Common myeloid progenitor, CD34-positive (primary cell): Measurements from ENCODE around the gene HLA-DRB1.

Experiments
- CTCF ChIA-PET: fragments of 350-600 bp; sonication (Branson Sonifier 250); formaldehyde crosslinking; loops from one replicate; lab custom pipeline; 2021; ENCODE audit warnings: antibody characterized with exemption; lab: Charles Lee
- POLR2A ChIA-PET: fragments of 350-600 bp; sonication (Branson Sonifier 250); formaldehyde crosslinking; loops from one replicate; lab custom pipeline; 2021; ENCODE audit warnings: antibody characterized with exemption; lab: Charles Lee
- DNase-seq, 3 donors: peaks; one replicate each; pipeline versions ENCODE4 v3.0.0 to v3.0.0-alpha.2; 2013
- H3K27ac ChIP-seq, 2 experiments: 1 replicate in 1 of 2; 2 replicates in 1 of 2; pipeline ENCODE4 v1.7.0; 2013; ENCODE audit warnings: inconsistent platforms in 2 of 2, low read length in 2 of 2, mild to moderate bottlenecking in 2 of 2, low read depth in 1 of 2, moderate library complexity in 1 of 2; ENCODE audit not compliant: severe bottlenecking in 2 of 2, insufficient read depth in 1 of 2, poor library complexity in 1 of 2
- H3K27me3 ChIP-seq, 5 experiments: replicated peaks in 2 of 5; 1 replicate in 3 of 5; 2 replicates in 2 of 5; pipeline versions ENCODE4 v1.6.1 to v1.7.0; 2013; ENCODE audit warnings: low read length in 4 of 5, mild to moderate bottlenecking in 2 of 5, moderate library complexity in 2 of 5, inconsistent platforms in 1 of 5; ENCODE audit not compliant: insufficient read depth in 5 of 5, control insufficient read depth in 4 of 5
- H3K36me3 ChIP-seq, 4 experiments: 1 replicate in 2 of 4; 2 replicates in 2 of 4; pipeline versions ENCODE4 v1.6.1 to v1.7.0; 2013; ENCODE audit warnings: low read length in 3 of 4, control low read depth in 1 of 4, mild to moderate bottlenecking in 1 of 4; ENCODE audit not compliant: control insufficient read depth in 4 of 4, insufficient read depth in 4 of 4
- H3K4me1 ChIP-seq, 4 experiments: 1 replicate in 3 of 4; 2 replicates in 1 of 4; pipeline versions ENCODE4 v1.6.1 to v1.7.1; 2013; ENCODE audit warnings: low read length in 3 of 4, mild to moderate bottlenecking in 3 of 4, control low read depth in 1 of 4, inconsistent platforms in 1 of 4, moderate library complexity in 1 of 4; ENCODE audit not compliant: control insufficient read depth in 4 of 4, insufficient read depth in 4 of 4; ENCODE audit errors: control extremely low read depth in 1 of 4
- H3K4me3 ChIP-seq, 7 experiments: 1 replicate in 4 of 7; 2 replicates in 3 of 7; pipeline versions ENCODE4 v1.5.1 to v1.7.0; 2013; ENCODE audit warnings: mild to moderate bottlenecking in 7 of 7, low read length in 6 of 7, moderate library complexity in 6 of 7, inconsistent platforms in 2 of 7, low read depth in 2 of 7, control low read depth in 1 of 7; ENCODE audit not compliant: insufficient read depth in 4 of 7, control insufficient read depth in 1 of 7; ENCODE audit errors: extremely low read depth in 1 of 7
- H3K9me3 ChIP-seq, 5 experiments: 1 replicate in 4 of 5; 2 replicates in 1 of 5; pipeline versions ENCODE4 v1.6.1 to v1.7.1; 2013; ENCODE audit warnings: low read length in 4 of 5, mild to moderate bottlenecking in 2 of 5, inconsistent platforms in 1 of 5, low read depth in 1 of 5, moderate library complexity in 1 of 5; ENCODE audit not compliant: control insufficient read depth in 4 of 5, insufficient read depth in 2 of 5; ENCODE audit errors: control extremely low read depth in 1 of 5
- WGBS: methylation state at CpG from one replicate; pipeline ENCODE4 v1.1.5; 2013; ENCODE audit not compliant: insufficient coverage; 5-methylcytosine and 5-hydroxymethylcytosine counted together

HLA-DRB1 gene

GRCh38 chr6:32562940-32563339, 26.7 kb downstream of the HLA-DRB1 start:
- Histone ChIP-seq H3K27ac (no peak overlapping the region), H3K4me3 (no peak overlapping the region), H3K27me3 (no peaks in the 10 kb centered on the region), H3K4me1 (no peaks in the 10 kb centered on the region), H3K36me3 (no peaks in the 10 kb centered on the region), H3K9me3 (no peaks in the 10 kb centered on the region)
- ChIA-PET POLR2A (no interaction called here), CTCF (no interaction called here)
- no CpG with 5 or more reads among the region's 2 CpGs for WGBS
- DNase-seq = no peak

GRCh38 chr6:32559747-32560146, 29.9 kb downstream of the HLA-DRB1 start:
- DNase-seq = no peak
- Histone ChIP-seq H3K4me3 (no peak overlapping the region), H3K9me3 (no peaks in the 10 kb centered on the region), H3K4me1 (no peaks in the 10 kb centered on the region), H3K27ac (no peak overlapping the region), H3K36me3 (peaks cover 0 to under 1% (median 0%) of the 10 kb centered on the region in 4 experiments), H3K27me3 (no peaks in the 10 kb centered on the region)
- WGBS = no CpG with 5 or more reads among the region's 7 CpGs
- CTCF ChIA-PET = no interaction called here
- POLR2A ChIA-PET = no interaction called here

- H3K4me1 ChIP-seq = no peaks in the 10 kb centered on the region
- H3K4me3 ChIP-seq = no peak overlapping the region
- ChIA-PET POLR2A (no interaction called here), CTCF (no interaction called here)
- 37% methylated on average over 6 of the region's 13 CpGs for WGBS
- DNase-seq = peak in 2 of 3 donors; percentile 26 to 28
- H3K27me3 ChIP-seq = no peaks in the 10 kb centered on the region
- H3K36me3 ChIP-seq = peaks cover 0 to 3% (median 0%) of the 10 kb centered on the region in 4 experiments
- no peaks in the 10 kb centered on the region for H3K9me3 ChIP-seq
- no peak overlapping the region for H3K27ac ChIP-seq
These were observed 31.1 kb downstream of the HLA-DRB1 start for GRCh38 chr6:32558426-32559057.

- H3K36me3 ChIP-seq = peaks cover 0 to 5% (median 0%) of the 10 kb centered on the region in 4 experiments
- no peak for DNase-seq
- H3K9me3 ChIP-seq = no peaks in the 10 kb centered on the region
- H3K27me3 ChIP-seq = no peaks in the 10 kb centered on the region
- H3K4me1 ChIP-seq = no peaks in the 10 kb centered on the region
- no peak overlapping the region for H3K4me3 ChIP-seq
- 100% methylated on average over 1 of the region's 9 CpGs for WGBS
- CTCF ChIA-PET = no interaction called here
- POLR2A ChIA-PET = no interaction called here
- no peak overlapping the region for H3K27ac ChIP-seq
These were observed 35.3 kb downstream of the HLA-DRB1 start for GRCh38 chr6:32554116-32554965.

GRCh38 chr6:32553037-32553742, 36.5 kb downstream of the HLA-DRB1 start:
- peaks cover 0 to 5% (median 0%) of the 10 kb centered on the region in 4 experiments for H3K36me3 ChIP-seq
- H3K27ac ChIP-seq = no peak overlapping the region
- POLR2A ChIA-PET = no interaction called here
- DNase-seq = no peak
- CTCF ChIA-PET = no interaction called here
- 50% methylated on average over 1 of the region's 5 CpGs for WGBS
- no peak overlapping the region for H3K4me3 ChIP-seq
- no peaks in the 10 kb centered on the region for H3K9me3 ChIP-seq
- no peaks in the 10 kb centered on the region for H3K4me1 ChIP-seq
- no peaks in the 10 kb centered on the region for H3K27me3 ChIP-seq

GRCh38 chr6:32551410-32551809, 38.2 kb downstream of the HLA-DRB1 start:
- 50% methylated on average over 2 of the region's 5 CpGs for WGBS
- no peaks in the 10 kb centered on the region for H3K9me3 ChIP-seq
- peaks cover 0 to 5% (median 0%) of the 10 kb centered on the region in 4 experiments for H3K36me3 ChIP-seq
- POLR2A ChIA-PET = no interaction called here
- H3K27ac ChIP-seq = no peak overlapping the region
- CTCF ChIA-PET = no interaction called here
- no peaks in the 10 kb centered on the region for H3K27me3 ChIP-seq
- DNase-seq = no peak
- H3K4me1 ChIP-seq = no peaks in the 10 kb centered on the region
- no peak overlapping the region for H3K4me3 ChIP-seq

GRCh38 chr6:32539839-32540238, 49.8 kb downstream of the HLA-DRB1 start:
- ChIA-PET CTCF (no interaction called here), POLR2A (no interaction called here)

More at GRCh38 chr6:32539839-32540238, 49.8 kb downstream of the HLA-DRB1 start:
- DNase-seq = no peak
- H3K4me1 ChIP-seq = no peaks in the 10 kb centered on the region
- H3K27me3 ChIP-seq = no peaks in the 10 kb centered on the region
- no peak overlapping the region for H3K27ac ChIP-seq
- no peaks in the 10 kb centered on the region for H3K36me3 ChIP-seq
- no peak overlapping the region for H3K4me3 ChIP-seq
- WGBS = no CpG with 5 or more reads among the region's 5 CpGs
- H3K9me3 ChIP-seq = no peaks in the 10 kb centered on the region
